Smooth muscle cell of the brain vasculature (primary cell): ENCODE data around the gene ESRRB.
"Not testable (repeated sequence)": the region's sequence is repeated elsewhere in the genome, so short reads cannot be mapped to it uniquely, and the experiment has no call there.

ENCODE experiments used
- DNase-seq: peaks from one replicate; pipeline ENCODE4 v3.0.0-alpha.2; 2012; ENCODE audit warnings: low read depth, low spot score

Gene ESRRB

GRCh38 chr14:76497550-76498462 lies 121.9 kb downstream of the ESRRB start:
- DNase-seq = no peak

- no peak for DNase-seq
Measured at GRCh38 chr14:76498463-76498935, 122.6 kb downstream of the ESRRB start.

GRCh38 chr14:76498976-76499375 lies 123.0 kb downstream of the ESRRB start:
- no peak for DNase-seq

GRCh38 chr14:76499399-76499798 lies 123.5 kb downstream of the ESRRB start:
- DNase-seq = no peak

- DNase-seq = no peak
Measured at GRCh38 chr14:76500011-76500410, 124.1 kb downstream of the ESRRB start.

GRCh38 chr14:76500480-76500879 lies 124.5 kb downstream of the ESRRB start:
- no peak for DNase-seq

GRCh38 chr14:76501156-76501720 lies 125.3 kb downstream of the ESRRB start:
- DNase-seq = no peak

GRCh38 chr14:76502219-76502618 lies 126.3 kb downstream of the ESRRB start:
- no peak for DNase-seq

- no peak for DNase-seq
Measured at GRCh38 chr14:76502638-76503037, 126.7 kb downstream of the ESRRB start.

GRCh38 chr14:76509311-76509710 lies 133.4 kb downstream of the ESRRB start:
- DNase-seq = no peak

- DNase-seq = no peak
Measured at GRCh38 chr14:76510181-76510580, 134.2 kb downstream of the ESRRB start.

- no peak for DNase-seq
Measured at GRCh38 chr14:76514213-76514998, 138.5 kb downstream of the ESRRB start.

- no peak for DNase-seq
Measured at GRCh38 chr14:76516884-76517283, 140.9 kb downstream of the ESRRB start.

- no peak for DNase-seq
Measured at GRCh38 chr14:76518366-76518765, 142.4 kb downstream of the ESRRB start.

GRCh38 chr14:76525106-76525821 lies 149.3 kb downstream of the ESRRB start:
- no peak for DNase-seq

GRCh38 chr14:76531085-76531484 lies 155.1 kb downstream of the ESRRB start:
- no peak for DNase-seq

GRCh38 chr14:76531821-76532318 lies 155.9 kb downstream of the ESRRB start:
- no peak for DNase-seq

- not testable (repeated sequence) for DNase-seq
Measured at GRCh38 chr14:76536636-76537035, 160.7 kb downstream of the ESRRB start.

GRCh38 chr14:76537906-76538647 lies 162.1 kb downstream of the ESRRB start:
- DNase-seq = no peak

- DNase-seq = no peak
Measured at GRCh38 chr14:76538648-76539008, 162.7 kb downstream of the ESRRB start.

GRCh38 chr14:76539130-76539529 lies 163.2 kb downstream of the ESRRB start:
- no peak for DNase-seq
